ENCODE measurements around the gene MAD2L1. TPM values are rescaled to one million over a fixed set of nuclear protein-coding genes. Genes with fewer than 3 reads are reported as not detected.

The MAD2L1 gene
- total RNA-seq, 2 donors from 2014 or later: 2.4 to 11.0 TPM

GRCh38 chr4:120008957-120009356, 57.7 kb downstream of the MAD2L1 start:
- no peaks in the 10 kb centered on the region for H3K9me3 ChIP-seq
- H3K36me3 ChIP-seq: no peaks in the 10 kb centered on the region
- no peaks in the 10 kb centered on the region for H3K4me1 ChIP-seq (replicated peaks)
- H3K27ac ChIP-seq: no peak overlapping the region
- intact Hi-C loops (cut with DNase I): no loop called here
- H3K4me3 ChIP-seq: no peak overlapping the region
- H3K27me3 ChIP-seq (replicated peaks; ENCODE audit: insufficient read depth): no peaks in the 10 kb centered on the region
- TF ChIP-seq POLR2AphosphoS5 (IDR thresholded peaks at IDR 0.05) (no peak), POLR2A (IDR thresholded peaks at IDR 0.05) (no peak), CTCF (IDR thresholded peaks at IDR 0.05) (no peak)
- DNase-seq (ENCODE audit: low spot score): no peak
- WGBS: 96% methylated on average over 4 of the region's 4 CpGs

GRCh38 chr4:120007896-120008436, 58.7 kb downstream of the MAD2L1 start:
- no peak for DNase-seq (ENCODE audit: low spot score)
- H3K27me3 ChIP-seq (replicated peaks; ENCODE audit: insufficient read depth): no peaks in the 10 kb centered on the region
- WGBS: 83% methylated on average over 5 of the region's 5 CpGs
- TF ChIP-seq POLR2A (IDR thresholded peaks at IDR 0.05) (no peak), CTCF (IDR thresholded peaks at IDR 0.05) (no peak), POLR2AphosphoS5 (IDR thresholded peaks at IDR 0.05) (no peak)
- H3K4me3 ChIP-seq: no peak overlapping the region
- intact Hi-C loops (cut with DNase I): no loop called here
- H3K4me1 ChIP-seq (replicated peaks): no peaks in the 10 kb centered on the region
- no peaks in the 10 kb centered on the region for H3K9me3 ChIP-seq
- no peaks in the 10 kb centered on the region for H3K36me3 ChIP-seq
- no peak overlapping the region for H3K27ac ChIP-seq

GRCh38 chr4:120007191-120007871, 59.3 kb downstream of the MAD2L1 start:
- 18% methylated on average over 5 of the region's 5 CpGs for WGBS
- intact Hi-C loops (cut with DNase I): no loop called here
- no peak overlapping the region for H3K27ac ChIP-seq
- DNase-seq (ENCODE audit: low spot score): no peak
- no peaks in the 10 kb centered on the region for H3K27me3 ChIP-seq (replicated peaks; ENCODE audit: insufficient read depth)
- H3K9me3 ChIP-seq: no peaks in the 10 kb centered on the region
- H3K36me3 ChIP-seq: no peaks in the 10 kb centered on the region
- H3K4me1 ChIP-seq (replicated peaks): no peaks in the 10 kb centered on the region
- no peak for TF ChIP-seq CTCF (IDR thresholded peaks at IDR 0.05)
- no peak for TF ChIP-seq POLR2AphosphoS5 (IDR thresholded peaks at IDR 0.05)
- no peak for TF ChIP-seq POLR2A (IDR thresholded peaks at IDR 0.05)
- no peak overlapping the region for H3K4me3 ChIP-seq

Data from prostate gland (tissue), 2 donors.